ENCODE measurements around the gene SLIT3.

SLIT3 gene

GRCh38 chr5:168724227-168724626 is 576.7 kb downstream of the SLIT3 start:
- Histone ChIP-seq H3K4me3 (replicated peaks; ENCODE audit: low read depth, low read length) (no peak overlapping the region), H3K27me3 (replicated peaks; ENCODE audit: control insufficient read depth, insufficient read depth, low read length) (no peaks in the 10 kb centered on the region; the same call in 1 of the 2 replicates), H3K36me3 (ENCODE audit: control insufficient read depth, insufficient read depth, low read length) (no peaks in the 10 kb centered on the region)
- TF ChIP-seq CTCF (IDR thresholded peaks at IDR 0.05; ENCODE audit: insufficient read depth, low read length, poor library complexity, severe bottlenecking) = no peak
- no peak for DNase-seq (ENCODE audit: extremely low read depth, insufficient read length)

DNA sequence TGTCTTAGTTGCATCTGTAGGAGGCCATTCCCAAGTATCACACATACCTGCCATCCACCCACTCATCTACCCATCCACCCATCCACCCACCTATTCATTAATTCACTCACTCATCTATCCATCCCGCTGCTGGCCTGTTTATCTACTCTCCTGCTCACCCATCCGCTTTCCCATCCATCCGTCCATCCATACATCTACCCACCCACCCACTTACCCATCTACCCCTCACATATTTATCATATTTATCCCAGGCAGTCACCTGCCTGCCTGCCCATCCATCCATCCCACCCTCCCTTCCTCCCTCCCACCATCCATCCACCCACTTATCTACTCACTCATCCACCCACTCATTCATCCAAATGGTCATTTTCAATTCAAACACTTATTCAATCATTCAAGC is 577.9 kb downstream of the SLIT3 start:
- no peaks in the 10 kb centered on the region for H3K36me3 ChIP-seq (ENCODE audit: control insufficient read depth, insufficient read depth, low read length)
- DNase-seq (ENCODE audit: extremely low read depth, insufficient read length) = no peak
- no peak overlapping the region for H3K4me3 ChIP-seq (replicated peaks; ENCODE audit: low read depth, low read length)
- no peaks in the 10 kb centered on the region; the same call in 1 of the 2 replicates for H3K27me3 ChIP-seq (replicated peaks; ENCODE audit: control insufficient read depth, insufficient read depth, low read length)
- TF ChIP-seq CTCF (IDR thresholded peaks at IDR 0.05; ENCODE audit: insufficient read depth, low read length, poor library complexity, severe bottlenecking) = no peak

DNA sequence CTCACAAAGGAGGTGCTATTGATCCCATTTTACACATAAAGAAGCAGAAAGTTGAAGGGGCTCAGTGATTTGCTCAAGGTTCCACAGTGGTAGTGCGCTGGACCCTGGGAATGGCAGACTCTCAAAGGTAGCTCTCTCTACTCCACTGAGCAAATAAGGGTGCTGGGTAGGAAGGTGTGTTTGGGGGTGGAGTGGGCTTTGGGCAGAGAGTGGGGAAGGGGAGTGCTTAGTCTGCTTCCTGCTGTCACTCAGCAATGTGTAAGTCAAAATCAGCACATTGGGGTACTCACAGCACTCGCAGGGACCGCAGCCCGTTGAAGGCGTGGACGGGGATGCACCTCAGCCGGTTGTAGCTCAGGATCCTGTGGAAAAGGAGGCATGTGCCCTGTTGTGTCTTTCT is 579.0 kb downstream of the SLIT3 start:
- DNase-seq (ENCODE audit: extremely low read depth, insufficient read length) = no peak
- Histone ChIP-seq H3K27me3 (replicated peaks; ENCODE audit: control insufficient read depth, insufficient read depth, low read length) (no peaks in the 10 kb centered on the region; the same call in 1 of the 2 replicates), H3K36me3 (ENCODE audit: control insufficient read depth, insufficient read depth, low read length) (no peaks in the 10 kb centered on the region), H3K4me3 (replicated peaks; ENCODE audit: low read depth, low read length) (no peak overlapping the region)
- TF ChIP-seq CTCF (IDR thresholded peaks at IDR 0.05; ENCODE audit: insufficient read depth, low read length, poor library complexity, severe bottlenecking) = no peak

DNA sequence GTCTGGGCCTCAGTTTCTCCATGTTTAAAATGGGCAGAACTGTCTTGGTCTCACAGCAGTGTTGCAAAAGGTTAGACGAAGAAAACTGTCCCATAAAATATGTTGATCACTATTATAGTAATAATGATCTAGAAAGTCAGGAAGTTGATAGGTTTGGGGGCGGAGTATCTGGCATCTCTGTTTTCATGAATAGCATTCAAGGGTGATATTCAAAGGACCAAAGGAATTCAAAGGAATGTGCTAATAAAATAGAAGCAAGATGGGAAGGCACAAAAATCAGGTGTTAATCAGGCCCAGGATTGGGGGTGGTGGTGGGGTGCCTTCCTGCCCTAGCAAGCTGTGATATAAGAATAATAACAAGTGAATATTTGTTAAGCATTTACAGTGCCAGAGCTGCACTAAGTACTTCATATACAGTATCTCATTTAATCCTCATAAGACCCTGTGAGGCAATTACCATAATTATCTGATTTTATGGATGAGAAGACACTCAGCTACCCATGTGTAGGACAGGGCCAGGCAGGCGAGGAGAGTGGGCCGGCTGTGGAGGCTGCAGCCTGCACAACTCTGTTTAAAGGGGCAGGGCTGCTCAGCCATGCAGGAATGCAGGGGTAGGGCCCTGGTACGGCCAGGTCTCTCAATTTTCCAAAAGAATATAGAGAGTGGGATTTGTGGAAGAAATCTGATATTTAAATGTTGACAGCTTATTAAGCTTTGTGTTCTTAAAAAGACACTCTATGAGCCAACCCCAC is 579.8 kb downstream of the SLIT3 start:
- no peak for DNase-seq (ENCODE audit: extremely low read depth, insufficient read length)

DNA sequence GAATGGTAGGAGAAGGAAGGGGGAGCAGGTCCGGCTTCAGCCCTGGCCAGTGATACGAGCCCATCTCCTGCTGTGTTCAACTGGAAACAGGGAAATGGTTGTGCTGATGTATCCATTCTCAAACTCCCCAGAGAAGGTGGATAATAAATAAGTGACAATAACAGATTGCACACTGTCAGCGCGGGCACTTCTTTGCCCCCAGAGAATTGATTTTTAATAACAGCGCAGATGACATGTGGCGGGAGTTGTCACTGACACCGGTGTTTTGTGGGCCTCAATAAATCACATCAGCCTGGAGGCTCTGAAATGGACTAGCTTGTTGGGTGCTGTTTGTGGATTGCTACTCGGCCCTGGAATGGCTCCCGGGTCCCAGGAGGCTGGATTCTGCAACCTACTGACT is 580.4 kb downstream of the SLIT3 start:
- H3K4me3 ChIP-seq (replicated peaks; ENCODE audit: low read depth, low read length) = no peak overlapping the region
- TF ChIP-seq CTCF (IDR thresholded peaks at IDR 0.05; ENCODE audit: insufficient read depth, low read length, poor library complexity, severe bottlenecking) = no peak
- no peaks in the 10 kb centered on the region for H3K36me3 ChIP-seq (ENCODE audit: control insufficient read depth, insufficient read depth, low read length)
- no peaks in the 10 kb centered on the region; the same call in 1 of the 2 replicates for H3K27me3 ChIP-seq (replicated peaks; ENCODE audit: control insufficient read depth, insufficient read depth, low read length)
- DNase-seq (ENCODE audit: extremely low read depth, insufficient read length) = no peak

More for the DNA sequence above, 579.8 kb downstream of the SLIT3 start:
- Histone ChIP-seq H3K4me3 (replicated peaks; ENCODE audit: low read depth, low read length) (no peak overlapping the region), H3K27me3 (replicated peaks; ENCODE audit: control insufficient read depth, insufficient read depth, low read length) (no peaks in the 10 kb centered on the region; the same call in 1 of the 2 replicates), H3K36me3 (ENCODE audit: control insufficient read depth, insufficient read depth, low read length) (no peaks in the 10 kb centered on the region)
- TF ChIP-seq CTCF (IDR thresholded peaks at IDR 0.05; ENCODE audit: insufficient read depth, low read length, poor library complexity, severe bottlenecking) = no peak

All from GM06990 (cell line).